ENCODE data around the gene A4GNT. TPM values are rescaled to one million over a fixed set of nuclear protein-coding genes. Genes with fewer than 3 reads are reported as not detected.
"Not testable (repeated sequence)": the region's sequence is repeated elsewhere in the genome, so short reads cannot be mapped to it uniquely, and the experiment has no call there.

The A4GNT gene
- total RNA-seq, 1 donor from 2014 or later = not detected

GRCh38 chr3:138172625-138173024 lies 40.4 kb upstream of the A4GNT start:
- Histone ChIP-seq H3K9me3 (no peaks in the 10 kb centered on the region), H3K36me3 (peaks cover 0 to 19% of the 10 kb centered on the region in 2 donors), H3K27ac (no peak overlapping the region), H3K4me3 (no peak overlapping the region), H3K27me3 (no peaks in the 10 kb centered on the region), H3K4me1 (peaks cover 20% of the 10 kb centered on the region)
- no peak for TF ChIP-seq POLR2AphosphoS5 (IDR thresholded peaks at IDR 0.05; ENCODE audit: insufficient read depth in 1 of 2, low read depth in 1 of 2)
- no peak for TF ChIP-seq POLR2A (IDR thresholded peaks at IDR 0.05)
- no peak for TF ChIP-seq CTCF (IDR thresholded peaks at IDR 0.05)
- no peak for DNase-seq (ENCODE audit: extremely low spot score in 2 of 2)
- intact Hi-C loops (cut with DNase I) = no loop called here

GRCh38 chr3:138165061-138165460 lies 32.9 kb upstream of the A4GNT start:
- Histone ChIP-seq H3K4me3 (no peak overlapping the region), H3K27me3 (no peaks in the 10 kb centered on the region), H3K4me1 (no peaks in the 10 kb centered on the region), H3K27ac (no peak overlapping the region), H3K9me3 (no peaks in the 10 kb centered on the region), H3K36me3 (peaks cover 0 to 77% of the 10 kb centered on the region in 2 donors)
- intact Hi-C loops (cut with DNase I) = no loop called here
- no peak for TF ChIP-seq POLR2A (IDR thresholded peaks at IDR 0.05)
- TF ChIP-seq CTCF (IDR thresholded peaks at IDR 0.05) = no peak
- no peak for TF ChIP-seq POLR2AphosphoS5 (IDR thresholded peaks at IDR 0.05; ENCODE audit: insufficient read depth in 1 of 2, low read depth in 1 of 2)
- no peak for DNase-seq (ENCODE audit: extremely low spot score in 2 of 2)

GRCh38 chr3:138157743-138158142 lies 25.6 kb upstream of the A4GNT start:
- Histone ChIP-seq H3K4me3 (no peak overlapping the region), H3K27ac (no peak overlapping the region), H3K36me3 (peaks cover 0 to 20% of the 10 kb centered on the region in 2 donors), H3K9me3 (no peaks in the 10 kb centered on the region), H3K4me1 (no peaks in the 10 kb centered on the region), H3K27me3 (no peaks in the 10 kb centered on the region)
- TF ChIP-seq CTCF (IDR thresholded peaks at IDR 0.05) (no peak), POLR2A (IDR thresholded peaks at IDR 0.05) (no peak), POLR2AphosphoS5 (IDR thresholded peaks at IDR 0.05; ENCODE audit: insufficient read depth in 1 of 2, low read depth in 1 of 2) (no peak)
- intact Hi-C loops (cut with DNase I) = no loop called here
- DNase-seq (ENCODE audit: extremely low spot score in 2 of 2) = no peak

GRCh38 chr3:138154534-138154933 lies 22.3 kb upstream of the A4GNT start:
- no peak for DNase-seq (ENCODE audit: extremely low spot score in 2 of 2)
- no peaks in the 10 kb centered on the region for H3K4me1 ChIP-seq
- no peaks in the 10 kb centered on the region for H3K9me3 ChIP-seq
- H3K4me3 ChIP-seq = no peak overlapping the region
- intact Hi-C loops (cut with DNase I) = no loop called here
- no peak overlapping the region for H3K27ac ChIP-seq
- no peaks in the 10 kb centered on the region for H3K36me3 ChIP-seq
- no peak for TF ChIP-seq POLR2A (IDR thresholded peaks at IDR 0.05)
- TF ChIP-seq POLR2AphosphoS5 (IDR thresholded peaks at IDR 0.05; ENCODE audit: insufficient read depth in 1 of 2, low read depth in 1 of 2) = no peak
- TF ChIP-seq CTCF (IDR thresholded peaks at IDR 0.05) = no peak
- H3K27me3 ChIP-seq = no peaks in the 10 kb centered on the region

GRCh38 chr3:138148503-138148902 lies 16.3 kb upstream of the A4GNT start:
- H3K36me3 ChIP-seq = no peaks in the 10 kb centered on the region
- DNase-seq (ENCODE audit: extremely low spot score in 2 of 2) = no peak
- no peak for TF ChIP-seq POLR2A (IDR thresholded peaks at IDR 0.05)
- no peak for TF ChIP-seq CTCF (IDR thresholded peaks at IDR 0.05)
- no peak for TF ChIP-seq POLR2AphosphoS5 (IDR thresholded peaks at IDR 0.05; ENCODE audit: insufficient read depth in 1 of 2, low read depth in 1 of 2)
- H3K4me3 ChIP-seq = no peak overlapping the region
- no peaks in the 10 kb centered on the region for H3K27me3 ChIP-seq
- H3K9me3 ChIP-seq = no peaks in the 10 kb centered on the region
- no peaks in the 10 kb centered on the region for H3K4me1 ChIP-seq
- intact Hi-C loops (cut with DNase I) = no loop called here
- H3K27ac ChIP-seq = no peak overlapping the region

- H3K4me3 ChIP-seq; H3K27me3 ChIP-seq; H3K27ac ChIP-seq; DNase-seq (ENCODE audit: extremely low spot score in 2 of 2); H3K9me3 ChIP-seq; intact Hi-C loops (cut with DNase I); H3K4me1 ChIP-seq; H3K36me3 ChIP-seq: not testable (repeated sequence)
Measured at GRCh38 chr3:138142181-138142580, 10.0 kb upstream of the A4GNT start.

All from vagina (tissue), 2 donors.